Peyer's patch (tissue), 4 donors: ENCODE data around the gene RAX2.

Experiments
- POLR2A ChIP-seq, 2 donors: fragments of 450-650 bp; IDR thresholded peaks; one replicate each; pipeline ENCODE4 v1.5.1; 2017; ENCODE audit warnings: antibody characterized with exemption in 2 of 2, mild to moderate bottlenecking in 2 of 2, moderate library complexity in 2 of 2
- TF ChIP-seq, protein P1 (sequence below), 6 experiments: fragments of 450-650 bp in 4 of 6; fragments of 200-600 bp in 2 of 6; sonication (generic) in 1 of 6; IDR thresholded peaks; one replicate each; pipeline ENCODE4 v1.5.1; 2017 to 2019; ENCODE audit warnings: antibody characterized with exemption in 6 of 6, mild to moderate bottlenecking in 3 of 6, moderate library complexity in 1 of 6

DNA sequence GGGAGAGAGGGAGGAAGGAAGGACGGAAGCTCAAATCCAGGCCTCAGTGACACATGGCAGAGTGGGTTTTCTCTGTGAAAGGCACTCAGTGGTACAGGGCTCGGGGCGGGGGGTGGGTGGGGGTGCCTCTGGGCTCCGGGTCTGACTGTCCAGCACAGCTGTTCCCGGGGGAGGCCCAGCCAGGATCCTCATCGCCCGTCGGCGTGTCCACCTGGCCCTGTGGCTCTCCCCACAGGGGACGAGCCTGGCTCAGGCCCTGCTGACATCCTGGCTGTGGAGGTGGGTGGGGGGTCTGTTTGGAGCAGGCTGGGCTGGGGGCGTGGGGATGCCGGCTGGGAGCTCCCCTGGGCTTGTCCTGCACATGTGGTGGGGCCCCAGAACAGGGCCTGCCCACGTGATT is 32.4 kb upstream of the RAX2 start:
- TF ChIP-seq POLR2A (IDR thresholded peaks at IDR 0.05) = no peak
- TF ChIP-seq, protein P1, sequence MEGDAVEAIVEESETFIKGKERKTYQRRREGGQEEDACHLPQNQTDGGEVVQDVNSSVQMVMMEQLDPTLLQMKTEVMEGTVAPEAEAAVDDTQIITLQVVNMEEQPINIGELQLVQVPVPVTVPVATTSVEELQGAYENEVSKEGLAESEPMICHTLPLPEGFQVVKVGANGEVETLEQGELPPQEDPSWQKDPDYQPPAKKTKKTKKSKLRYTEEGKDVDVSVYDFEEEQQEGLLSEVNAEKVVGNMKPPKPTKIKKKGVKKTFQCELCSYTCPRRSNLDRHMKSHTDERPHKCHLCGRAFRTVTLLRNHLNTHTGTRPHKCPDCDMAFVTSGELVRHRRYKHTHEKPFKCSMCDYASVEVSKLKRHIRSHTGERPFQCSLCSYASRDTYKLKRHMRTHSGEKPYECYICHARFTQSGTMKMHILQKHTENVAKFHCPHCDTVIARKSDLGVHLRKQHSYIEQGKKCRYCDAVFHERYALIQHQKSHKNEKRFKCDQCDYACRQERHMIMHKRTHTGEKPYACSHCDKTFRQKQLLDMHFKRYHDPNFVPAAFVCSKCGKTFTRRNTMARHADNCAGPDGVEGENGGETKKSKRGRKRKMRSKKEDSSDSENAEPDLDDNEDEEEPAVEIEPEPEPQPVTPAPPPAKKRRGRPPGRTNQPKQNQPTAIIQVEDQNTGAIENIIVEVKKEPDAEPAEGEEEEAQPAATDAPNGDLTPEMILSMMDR (IDR thresholded peaks at IDR 0.05) = no peak
